ENCODE measurements around the gene MRPS27.

MRPS27 gene

GRCh38 chr5:72293495-72294055 is 26.5 kb downstream of the MRPS27 start:
- DNase-seq (ENCODE audit: extremely low read depth, low read depth), result no peak
- H3K4me3 ChIP-seq (replicated peaks; ENCODE audit: low read depth, low read length), result no peak overlapping the region
- TF ChIP-seq CTCF (IDR thresholded peaks at IDR 0.05; ENCODE audit: low read depth, low read length, missing control alignments), result no peak

- no peak for DNase-seq (ENCODE audit: extremely low read depth, low read depth)
- TF ChIP-seq CTCF (IDR thresholded peaks at IDR 0.05; ENCODE audit: low read depth, low read length, missing control alignments), result no peak
- H3K4me3 ChIP-seq (replicated peaks; ENCODE audit: low read depth, low read length), result no peak overlapping the region
These were observed 27.6 kb downstream of the MRPS27 start for GRCh38 chr5:72292411-72292810.

GRCh38 chr5:72291601-72292000 is 28.4 kb downstream of the MRPS27 start:
- no peak overlapping the region for H3K4me3 ChIP-seq (replicated peaks; ENCODE audit: low read depth, low read length)
- no peak for DNase-seq (ENCODE audit: extremely low read depth, low read depth)
- TF ChIP-seq CTCF (IDR thresholded peaks at IDR 0.05; ENCODE audit: low read depth, low read length, missing control alignments), result no peak

GRCh38 chr5:72290356-72291133 is 29.5 kb downstream of the MRPS27 start:
- H3K4me3 ChIP-seq (replicated peaks; ENCODE audit: low read depth, low read length), result no peak overlapping the region
- no peak for TF ChIP-seq CTCF (IDR thresholded peaks at IDR 0.05; ENCODE audit: low read depth, low read length, missing control alignments)
- no peak for DNase-seq (ENCODE audit: extremely low read depth, low read depth)

- DNase-seq (ENCODE audit: extremely low read depth, low read depth), result no peak
- no peak for TF ChIP-seq CTCF (IDR thresholded peaks at IDR 0.05; ENCODE audit: low read depth, low read length, missing control alignments)
- H3K4me3 ChIP-seq (replicated peaks; ENCODE audit: low read depth, low read length), result no peak overlapping the region
These were observed 31.1 kb downstream of the MRPS27 start for GRCh38 chr5:72288924-72289323.

GRCh38 chr5:72286798-72287197 is 33.2 kb downstream of the MRPS27 start:
- DNase-seq (ENCODE audit: extremely low read depth, low read depth), result no peak
- TF ChIP-seq CTCF (IDR thresholded peaks at IDR 0.05; ENCODE audit: low read depth, low read length, missing control alignments), result no peak
- no peak overlapping the region for H3K4me3 ChIP-seq (replicated peaks; ENCODE audit: low read depth, low read length)
